Loucy (cell line): ENCODE data around the gene KRT80.

Experiments
- H2AFZ ChIP-seq: fragments of 200-600 bp; sonication (generic); 2 replicates; pipeline ENCODE4 v1.6.0; 2016; ENCODE audit warnings: antibody characterized with exemption, mild to moderate bottlenecking, low read length, moderate library complexity
- H3F3A ChIP-seq: fragments of 200-600 bp; 2 replicates; pipeline ENCODE4 v1.6.0; 2016; ENCODE audit warnings: antibody characterized with exemption, low read depth, mild to moderate bottlenecking
- H3K27me3 ChIP-seq: fragments of 200-600 bp; sonication (generic); 2 replicates; pipeline ENCODE4 v1.6.1; 2014; ENCODE audit warnings: low read length, mild to moderate bottlenecking; ENCODE audit not compliant: insufficient read depth, poor library complexity, severe bottlenecking
- H3K36me3 ChIP-seq: fragments of 200-600 bp; sonication (generic); 2 replicates; pipeline ENCODE4 v1.6.1; 2016; ENCODE audit warnings: low read length; ENCODE audit not compliant: insufficient read depth
- H3K4me1 ChIP-seq: fragments of 200-600 bp; sonication (generic); 2 replicates; pipeline ENCODE4 v1.5.1; 2014; ENCODE audit warnings: low read length, mild to moderate bottlenecking; ENCODE audit not compliant: insufficient read depth, poor library complexity, severe bottlenecking
- H3K4me2 ChIP-seq: fragments of 200-600 bp; sonication (generic); 2 replicates; pipeline ENCODE4 v1.6.0; 2014; ENCODE audit warnings: antibody characterized with exemption, low read length, low read depth, mild to moderate bottlenecking; ENCODE audit not compliant: poor library complexity, severe bottlenecking
- H3K4me3 ChIP-seq: fragments of 200-600 bp; sonication (generic); 2 replicates; pipeline ENCODE4 v1.5.1; 2014; ENCODE audit warnings: low read length, mild to moderate bottlenecking, mixed read lengths; ENCODE audit not compliant: poor library complexity, severe bottlenecking
- H3K79me2 ChIP-seq: fragments of 200-600 bp; sonication (generic); 2 replicates; pipeline ENCODE4 v1.6.1; 2014; ENCODE audit warnings: low read length; ENCODE audit not compliant: insufficient read depth
- H3K9ac ChIP-seq: fragments of 200-600 bp; sonication (generic); 2 replicates; pipeline ENCODE4 v1.6.0; 2014; ENCODE audit warnings: mild to moderate bottlenecking, low read depth, low read length, moderate library complexity; ENCODE audit not compliant: poor library complexity, severe bottlenecking
- H3K9me2 ChIP-seq: fragments of 200-600 bp; sonication (generic); replicated peaks from 2 replicates; pipeline ENCODE4 v1.6.1; 2016; ENCODE audit warnings: low read depth, low read length, mixed read lengths
- H3K9me3 ChIP-seq: fragments of 200-600 bp; sonication (generic); 2 replicates; pipeline ENCODE4 v1.6.1; 2014; ENCODE audit warnings: mild to moderate bottlenecking, antibody characterized with exemption, low read length, low read depth; ENCODE audit not compliant: insufficient read depth
- H4K20me1 ChIP-seq: fragments of 200-600 bp; sonication (generic); 2 replicates; pipeline ENCODE4 v1.6.0; 2014; ENCODE audit warnings: antibody characterized with exemption, low read length, mild to moderate bottlenecking; ENCODE audit not compliant: insufficient read depth, poor library complexity, severe bottlenecking
- CTCF ChIP-seq: fragments of 200-600 bp; sonication (generic); conservative IDR thresholded peaks from 2 replicates; pipeline ENCODE4 v1.5.1; 2014; ENCODE audit warnings: mild to moderate bottlenecking, antibody characterized with exemption, low read length
- EZH2phosphoT487 ChIP-seq: fragments of 200-600 bp; IDR thresholded peaks from 2 replicates; pipeline ENCODE4 v1.6.1; 2018; ENCODE audit warnings: antibody characterized with exemption, mild to moderate bottlenecking, moderate library complexity, borderline replicate concordance

The KRT80 gene

DNA sequence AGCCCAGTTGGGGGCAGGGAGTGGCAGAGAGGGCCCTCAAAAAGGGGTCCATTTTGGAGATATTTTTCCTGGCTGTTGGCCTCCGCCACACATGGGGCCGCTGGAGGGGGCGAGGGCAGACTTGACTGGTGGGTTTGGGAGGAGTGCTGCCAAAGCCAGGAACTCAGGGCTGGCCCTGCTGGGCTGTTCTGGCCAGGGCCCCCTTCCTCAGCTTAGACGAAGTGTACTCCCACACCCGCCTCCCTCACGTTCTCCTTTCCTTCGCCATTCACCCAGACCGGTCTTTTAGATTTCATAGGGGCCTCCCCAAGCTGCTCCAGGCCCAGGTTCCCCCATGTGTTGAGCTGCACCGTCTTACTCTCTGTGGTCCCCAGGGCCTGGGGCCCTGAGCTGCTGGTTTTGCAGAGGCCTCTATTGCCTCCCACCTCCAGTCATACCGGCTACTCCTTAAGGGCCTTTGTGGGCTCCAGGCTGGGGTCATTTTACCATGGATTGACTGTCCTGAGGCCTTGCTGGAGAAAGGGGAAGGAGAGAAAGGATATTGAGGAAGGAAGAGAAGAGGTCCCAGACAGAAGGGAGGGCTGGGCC, 42.5 kb upstream of the KRT80 start:
- Histone ChIP-seq H3K4me3 (no peak overlapping the region), H3K9ac (no peak overlapping the region), H3K27me3 (no peaks in the 10 kb centered on the region), H3K79me2 (no peaks in the 10 kb centered on the region), H3K4me1 (no peaks in the 10 kb centered on the region), H3K9me3 (no peaks in the 10 kb centered on the region), H2AFZ (no peak overlapping the region), H3F3A (no peaks in the 10 kb centered on the region), H3K36me3 (no peaks in the 10 kb centered on the region), H3K4me2 (no peak overlapping the region), H3K9me2 (no peaks in the 10 kb centered on the region), H4K20me1 (no peaks in the 10 kb centered on the region)
- TF ChIP-seq EZH2phosphoT487, result no peak
- no peak for TF ChIP-seq CTCF

DNA sequence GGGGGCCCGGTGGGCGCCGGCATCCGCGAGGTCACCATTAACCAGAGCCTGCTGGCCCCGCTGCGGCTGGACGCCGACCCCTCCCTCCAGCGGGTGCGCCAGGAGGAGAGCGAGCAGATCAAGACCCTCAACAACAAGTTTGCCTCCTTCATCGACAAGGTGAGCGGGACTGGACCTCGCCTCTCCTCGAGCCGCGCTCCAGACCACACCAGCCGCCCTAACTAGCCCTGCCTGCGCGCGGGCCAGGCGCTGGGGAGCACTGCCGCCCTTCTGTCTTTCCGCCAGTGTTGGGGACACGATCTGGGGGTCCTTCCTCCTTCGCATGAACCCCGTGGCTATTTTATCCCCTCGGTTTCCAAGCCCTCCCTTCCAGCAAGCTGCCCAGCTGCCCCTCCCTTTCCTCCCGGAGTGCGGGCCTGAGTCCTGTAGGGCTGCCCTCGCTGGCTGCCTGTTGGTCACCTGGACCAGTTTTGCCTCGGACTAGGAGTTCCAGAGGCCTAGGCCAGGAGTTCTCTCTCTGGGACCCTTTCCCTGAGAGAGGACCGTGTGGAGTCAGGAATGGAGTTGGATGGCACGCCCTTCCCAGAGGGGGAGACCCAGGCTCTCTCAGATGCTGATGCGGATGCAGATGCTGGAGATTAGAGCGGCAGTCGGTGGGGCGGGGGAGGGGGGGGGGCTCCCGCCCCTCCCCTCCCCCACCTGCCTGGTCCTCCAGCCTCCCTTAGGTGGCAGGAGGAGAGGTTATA, 41.8 kb upstream of the KRT80 start:
- H2AFZ ChIP-seq, result no peak overlapping the region
- H3F3A ChIP-seq, result no peaks in the 10 kb centered on the region
- TF ChIP-seq CTCF (no peak), EZH2phosphoT487 (no peak)
- H3K4me2 ChIP-seq, result no peak overlapping the region
- no peak overlapping the region for H3K9ac ChIP-seq
- no peaks in the 10 kb centered on the region for H3K9me3 ChIP-seq
- no peaks in the 10 kb centered on the region for H4K20me1 ChIP-seq
- no peak overlapping the region for H3K4me3 ChIP-seq
- H3K27me3 ChIP-seq, result no peaks in the 10 kb centered on the region
- H3K4me1 ChIP-seq, result no peaks in the 10 kb centered on the region
- no peaks in the 10 kb centered on the region for H3K9me2 ChIP-seq
- no peaks in the 10 kb centered on the region for H3K36me3 ChIP-seq
- H3K79me2 ChIP-seq, result no peaks in the 10 kb centered on the region

- Histone ChIP-seq H3K79me2 (no peaks in the 10 kb centered on the region), H3K9ac (no peak within 1 kb of the TSS), H3F3A (no peaks in the 10 kb centered on the region), H4K20me1 (no peaks in the 10 kb centered on the region), H3K4me3 (no peak within 1 kb of the TSS), H3K4me1 (no peaks in the 10 kb centered on the region), H3K27me3 (no peaks in the 10 kb centered on the region), H3K4me2 (no peak within 1 kb of the TSS), H3K36me3 (no peaks in the 10 kb centered on the region), H3K9me2 (no peaks in the 10 kb centered on the region), H3K9me3 (no peaks in the 10 kb centered on the region), H2AFZ (no peak within 1 kb of the TSS)
- TF ChIP-seq EZH2phosphoT487, result no peak
- TF ChIP-seq CTCF, result no peak
Observed at GRCh38 chr12:52232674-52233461, 41.1 kb upstream of the KRT80 start, which contains the start of gene KRT7. TSS of gene KRT7 (plus strand) at chr12:52233243. CDS start at chr12:52233297, 54 bp downstream.
